ENCODE measurements around the gene FCER2. TPM values are rescaled to one million over a fixed set of nuclear protein-coding genes. Genes with fewer than 3 reads are reported as not detected.

Gene FCER2
- total RNA-seq, 1 experiment from 2014 or later = not detected

GRCh38 chr19:7715671-7716070 is 13.7 kb upstream of the FCER2 start:
- Histone ChIP-seq H3K36me3 (ENCODE audit: insufficient read depth, low read length, poor library complexity, severe bottlenecking) (no peaks in the 10 kb centered on the region), H3K4me1 (ENCODE audit: insufficient read depth, low read length, poor library complexity, severe bottlenecking) (no peaks in the 10 kb centered on the region), H3K4me3 (ENCODE audit: low read depth, low read length, poor library complexity, severe bottlenecking) (no peak overlapping the region), H3K27ac (ENCODE audit: low read depth, low read length, poor library complexity, severe bottlenecking) (no peak overlapping the region), H3K9me3 (ENCODE audit: low read depth, low read length, poor library complexity, severe bottlenecking) (no peaks in the 10 kb centered on the region), H3K27me3 (replicated peaks; ENCODE audit: insufficient read depth, low read depth, low read length, poor library complexity) (no peaks in the 10 kb centered on the region)
- intact Hi-C loops (cut with micrococcal nuclease; ENCODE audit: unreplicated experiment) = no loop called here
- POLR2A ChIA-PET (ENCODE audit: low non-redundant PET) = no interaction called here
- no TSS peak for BruUV-seq (replicated peaks)
- CTCF ChIA-PET = no interaction called here
- TF ChIP-seq CTCF (conservative IDR thresholded peaks at IDR 0.05; ENCODE audit: low read depth, low read length) (no peak), EZH2 (IDR thresholded peaks at IDR 0.05; ENCODE audit: borderline replicate concordance, low read depth, low read length, poor library complexity, severe bottlenecking) (no peak)
- no peak for DNase-seq (ENCODE audit: low spot score)

DNA sequence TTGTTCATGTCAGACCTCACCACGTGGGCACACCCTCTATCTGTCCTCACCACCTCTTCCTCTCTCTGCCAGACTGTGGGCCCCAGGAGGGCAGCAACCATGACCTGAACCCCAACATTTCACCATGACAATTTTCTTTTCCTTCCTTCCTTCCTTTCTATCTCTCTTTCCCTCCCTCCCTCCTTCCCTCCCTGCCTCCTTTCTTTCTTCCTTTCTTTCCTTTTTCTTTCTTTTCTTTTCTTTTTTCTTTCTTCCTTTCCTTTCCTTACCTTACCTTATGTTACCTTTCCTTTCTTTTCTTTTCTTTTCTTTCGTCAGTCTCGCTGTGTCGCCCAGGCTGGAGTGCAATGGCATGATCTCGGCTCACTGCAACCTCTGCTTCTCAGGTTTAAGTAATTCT is 8.7 kb upstream of the FCER2 start:
- Histone ChIP-seq H3K36me3 (ENCODE audit: insufficient read depth, low read length, poor library complexity, severe bottlenecking) (no peaks in the 10 kb centered on the region), H3K27ac (ENCODE audit: low read depth, low read length, poor library complexity, severe bottlenecking) (no peak overlapping the region), H3K4me1 (ENCODE audit: insufficient read depth, low read length, poor library complexity, severe bottlenecking) (no peaks in the 10 kb centered on the region), H3K27me3 (replicated peaks; ENCODE audit: insufficient read depth, low read depth, low read length, poor library complexity) (no peaks in the 10 kb centered on the region), H3K4me3 (ENCODE audit: low read depth, low read length, poor library complexity, severe bottlenecking) (no peak overlapping the region), H3K9me3 (ENCODE audit: low read depth, low read length, poor library complexity, severe bottlenecking) (no peaks in the 10 kb centered on the region)
- TF ChIP-seq CTCF (conservative IDR thresholded peaks at IDR 0.05; ENCODE audit: low read depth, low read length) = no peak
- TF ChIP-seq EZH2 (IDR thresholded peaks at IDR 0.05; ENCODE audit: borderline replicate concordance, low read depth, low read length, poor library complexity, severe bottlenecking) = no peak
- CTCF ChIA-PET = no interaction called here
- DNase-seq (ENCODE audit: low spot score) = no peak
- POLR2A ChIA-PET (ENCODE audit: low non-redundant PET) = no interaction called here
- intact Hi-C loops (cut with micrococcal nuclease; ENCODE audit: unreplicated experiment) = no loop called here
- BruUV-seq (replicated peaks) = no TSS peak

- Histone ChIP-seq H3K27me3 (replicated peaks; ENCODE audit: insufficient read depth, low read depth, low read length, poor library complexity) (no peaks in the 10 kb centered on the region), H3K4me1 (ENCODE audit: insufficient read depth, low read length, poor library complexity, severe bottlenecking) (no peaks in the 10 kb centered on the region), H3K4me3 (ENCODE audit: low read depth, low read length, poor library complexity, severe bottlenecking) (no peak overlapping the region), H3K36me3 (ENCODE audit: insufficient read depth, low read length, poor library complexity, severe bottlenecking) (no peaks in the 10 kb centered on the region), H3K9me3 (ENCODE audit: low read depth, low read length, poor library complexity, severe bottlenecking) (no peaks in the 10 kb centered on the region), H3K27ac (ENCODE audit: low read depth, low read length, poor library complexity, severe bottlenecking) (no peak overlapping the region)
- intact Hi-C loops (cut with micrococcal nuclease; ENCODE audit: unreplicated experiment) = no loop called here
- TF ChIP-seq EZH2 (IDR thresholded peaks at IDR 0.05; ENCODE audit: borderline replicate concordance, low read depth, low read length, poor library complexity, severe bottlenecking) (no peak), CTCF (conservative IDR thresholded peaks at IDR 0.05; ENCODE audit: low read depth, low read length) (no peak)
- DNase-seq (ENCODE audit: low spot score) = no peak
- POLR2A ChIA-PET (ENCODE audit: low non-redundant PET) = no interaction called here
- no TSS peak for BruUV-seq (replicated peaks)
- CTCF ChIA-PET = no interaction called here
These were observed 8.1 kb upstream of the FCER2 start for GRCh38 chr19:7709932-7710460.
